Fibroblast of gingiva (primary cell): ENCODE results near the gene HTRA2.
"Not testable (repeated sequence)": the region's sequence is repeated elsewhere in the genome, so short reads cannot be mapped to it uniquely, and the experiment has no call there.

ENCODE experiments used
- DNase-seq: peaks from one replicate; pipeline ENCODE4 v3.0.0-alpha.2; 2011; ENCODE audit warnings: low read depth

Gene HTRA2

DNA sequence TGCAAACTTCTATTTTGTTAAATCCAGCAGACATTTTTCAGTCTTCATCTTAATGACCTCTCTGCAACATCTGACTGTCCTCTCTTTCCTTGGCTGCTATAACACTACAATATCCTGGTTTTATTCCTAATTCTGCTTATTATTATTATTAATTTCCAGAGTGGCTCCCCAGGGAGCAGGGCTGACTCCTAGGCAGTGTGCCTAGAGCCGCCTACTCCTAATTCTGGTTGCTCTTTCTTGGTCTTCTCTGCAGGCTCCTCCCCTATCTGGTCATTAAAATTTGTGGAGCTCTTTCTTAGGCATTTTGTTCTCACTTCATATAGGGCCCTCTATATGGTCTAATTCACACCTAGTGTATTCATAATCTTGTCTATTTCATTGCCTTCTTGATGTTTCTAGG is 13.2 kb downstream of the HTRA2 start:
- DNase-seq: no peak

DNA sequence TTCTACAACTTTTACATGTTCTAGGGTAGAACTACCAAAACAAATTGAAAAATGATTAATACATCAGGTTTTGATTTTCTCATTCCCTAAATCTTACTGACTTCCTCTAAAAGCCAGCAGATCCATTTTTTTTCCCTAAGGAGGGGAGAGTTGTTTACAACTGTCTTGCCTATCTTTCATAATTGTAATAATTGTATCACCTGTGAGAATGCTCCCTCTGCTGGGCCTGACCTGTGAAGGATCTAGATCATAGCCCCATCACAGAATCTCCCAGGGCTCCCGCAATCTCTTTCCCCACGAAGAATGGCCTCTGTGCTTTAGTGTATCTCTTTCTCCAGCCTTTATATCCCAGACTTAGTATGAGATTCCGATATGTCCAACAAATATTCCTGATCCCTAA is 14.9 kb downstream of the HTRA2 start:
- DNase-seq: no peak

DNA sequence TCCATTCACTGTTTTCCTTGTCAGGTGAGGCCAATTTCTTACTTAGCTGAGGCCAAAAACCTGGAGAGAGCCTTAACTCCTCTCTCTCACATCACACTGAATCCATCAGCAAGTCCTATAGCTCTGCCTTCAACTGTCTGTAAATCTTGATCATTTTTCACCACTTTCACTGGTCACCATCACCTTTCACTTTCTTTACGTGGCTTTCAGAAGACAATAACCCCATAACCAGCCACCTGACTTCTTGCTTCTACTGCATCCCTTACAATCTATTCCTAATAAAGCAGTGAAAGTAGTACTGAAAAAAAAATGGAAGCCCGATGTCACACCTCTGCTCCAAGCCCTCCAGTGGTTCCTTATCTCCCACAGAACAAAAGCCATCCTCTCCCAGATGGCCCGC is 16.3 kb downstream of the HTRA2 start:
- DNase-seq: no peak

DNA sequence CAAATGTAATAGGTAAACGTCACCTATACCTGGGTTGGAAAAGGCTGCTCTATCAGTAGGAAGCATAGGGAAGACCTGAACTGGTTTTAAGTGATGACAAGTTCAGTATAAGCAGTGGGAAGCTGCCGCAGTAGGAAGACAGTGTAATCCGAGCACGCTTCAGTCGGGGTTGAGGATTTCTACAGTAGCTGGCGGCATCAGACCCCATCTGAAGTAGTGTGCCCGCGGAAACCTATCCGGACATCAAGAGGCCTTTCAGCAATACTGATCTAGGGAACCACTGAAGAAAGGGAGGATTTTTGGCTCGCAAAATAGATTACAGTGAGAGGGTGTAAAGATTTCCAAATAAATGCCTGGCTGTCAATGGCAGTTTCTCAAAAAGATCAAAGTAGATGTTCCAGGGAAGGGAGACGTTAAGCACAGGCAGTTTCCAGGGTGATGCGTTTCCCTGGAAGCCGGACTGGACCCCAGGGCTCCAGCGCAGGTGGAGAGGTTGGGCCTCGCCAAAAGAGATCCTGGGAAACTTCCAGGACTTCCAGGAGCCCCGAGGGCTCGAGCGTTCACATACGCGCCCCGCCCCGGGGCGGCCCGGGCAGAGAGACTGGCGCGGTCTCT is 18.7 kb downstream of the HTRA2 start:
- DNase-seq: no peak

DNA sequence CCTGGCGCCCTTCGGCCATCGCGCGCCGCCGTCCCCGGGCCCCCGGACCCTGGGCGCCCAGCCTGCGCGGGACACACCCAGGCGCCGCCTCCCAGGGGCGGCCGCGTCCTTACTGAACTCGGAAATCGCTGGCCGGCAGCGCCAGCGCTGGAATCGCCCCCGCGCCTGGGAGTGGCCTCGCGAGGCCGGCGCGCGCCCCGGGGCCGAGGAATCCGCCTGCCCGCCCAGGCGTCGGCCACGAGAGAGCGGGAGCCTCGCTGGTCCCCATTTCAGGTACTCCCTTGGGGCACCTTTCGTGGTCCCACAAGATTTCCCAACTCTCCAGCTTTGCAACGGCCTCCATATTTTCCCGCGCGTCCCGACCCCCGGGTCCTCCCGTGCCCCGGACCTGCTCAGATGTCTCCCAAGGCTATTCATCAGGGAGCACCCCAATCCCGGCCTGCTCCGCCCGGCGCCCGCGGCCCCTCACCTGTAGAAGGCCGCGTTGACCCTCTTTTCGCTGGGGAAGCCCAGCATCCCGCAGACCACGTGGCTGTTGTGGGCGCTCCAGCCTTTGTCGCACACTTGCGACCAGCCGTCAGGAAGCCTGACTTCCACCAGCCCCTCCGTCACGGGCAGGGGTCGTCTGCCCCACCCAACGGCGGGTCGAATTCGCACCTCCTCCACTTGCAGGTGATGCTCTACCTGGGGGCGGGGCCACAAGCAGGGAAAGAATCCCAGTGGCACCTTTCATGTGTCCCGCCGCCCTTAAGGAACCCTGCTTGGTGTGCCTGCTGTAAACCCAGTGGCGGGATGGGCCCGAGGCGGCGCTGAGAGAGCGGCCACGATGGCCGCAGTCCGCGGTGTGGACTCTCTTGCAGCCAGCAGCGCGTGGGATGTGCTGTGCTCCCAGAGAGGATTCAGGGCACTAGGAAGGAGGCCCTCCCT is 19.4 kb downstream of the HTRA2 start:
- peak; percentile 33 for DNase-seq

DNA sequence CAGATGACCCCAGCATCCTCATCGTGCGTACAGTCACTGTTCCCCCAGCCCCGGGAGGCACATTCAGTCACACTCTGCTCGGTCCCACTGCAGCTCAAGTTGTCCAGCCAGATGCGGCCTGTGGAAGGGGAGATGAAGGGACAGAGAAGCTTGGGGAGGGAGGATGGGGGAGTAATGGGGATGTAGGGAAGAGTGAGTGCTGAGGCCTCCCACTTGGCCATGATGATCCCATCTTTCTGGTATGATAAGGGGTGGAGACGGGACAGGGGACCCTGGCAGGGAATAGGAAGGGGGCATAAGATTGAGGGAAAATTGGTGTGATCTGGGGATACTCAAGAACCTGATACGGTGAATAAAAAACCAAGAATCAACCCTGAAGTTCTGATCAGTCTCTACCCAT is 20.5 kb downstream of the HTRA2 start:
- no peak for DNase-seq

DNA sequence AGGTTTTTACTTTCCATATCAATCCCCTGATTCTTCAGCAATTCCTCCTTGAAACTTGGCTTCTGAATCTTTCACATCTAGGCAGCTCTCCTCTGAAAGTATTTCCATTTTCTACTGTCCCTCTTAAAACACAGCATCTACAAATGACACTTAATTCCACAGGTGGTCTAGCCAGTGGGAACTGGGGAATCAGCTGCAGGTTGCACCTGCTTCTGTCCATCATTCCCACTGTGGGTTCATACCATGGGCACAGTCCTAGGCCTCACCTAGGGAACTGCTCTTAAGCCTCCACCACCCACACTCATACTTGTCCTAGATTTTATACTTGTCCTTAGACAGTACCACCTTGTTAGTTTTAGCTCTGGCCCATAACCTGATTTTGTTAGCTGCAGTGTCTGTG is 21.8 kb downstream of the HTRA2 start:
- DNase-seq: no peak

DNA sequence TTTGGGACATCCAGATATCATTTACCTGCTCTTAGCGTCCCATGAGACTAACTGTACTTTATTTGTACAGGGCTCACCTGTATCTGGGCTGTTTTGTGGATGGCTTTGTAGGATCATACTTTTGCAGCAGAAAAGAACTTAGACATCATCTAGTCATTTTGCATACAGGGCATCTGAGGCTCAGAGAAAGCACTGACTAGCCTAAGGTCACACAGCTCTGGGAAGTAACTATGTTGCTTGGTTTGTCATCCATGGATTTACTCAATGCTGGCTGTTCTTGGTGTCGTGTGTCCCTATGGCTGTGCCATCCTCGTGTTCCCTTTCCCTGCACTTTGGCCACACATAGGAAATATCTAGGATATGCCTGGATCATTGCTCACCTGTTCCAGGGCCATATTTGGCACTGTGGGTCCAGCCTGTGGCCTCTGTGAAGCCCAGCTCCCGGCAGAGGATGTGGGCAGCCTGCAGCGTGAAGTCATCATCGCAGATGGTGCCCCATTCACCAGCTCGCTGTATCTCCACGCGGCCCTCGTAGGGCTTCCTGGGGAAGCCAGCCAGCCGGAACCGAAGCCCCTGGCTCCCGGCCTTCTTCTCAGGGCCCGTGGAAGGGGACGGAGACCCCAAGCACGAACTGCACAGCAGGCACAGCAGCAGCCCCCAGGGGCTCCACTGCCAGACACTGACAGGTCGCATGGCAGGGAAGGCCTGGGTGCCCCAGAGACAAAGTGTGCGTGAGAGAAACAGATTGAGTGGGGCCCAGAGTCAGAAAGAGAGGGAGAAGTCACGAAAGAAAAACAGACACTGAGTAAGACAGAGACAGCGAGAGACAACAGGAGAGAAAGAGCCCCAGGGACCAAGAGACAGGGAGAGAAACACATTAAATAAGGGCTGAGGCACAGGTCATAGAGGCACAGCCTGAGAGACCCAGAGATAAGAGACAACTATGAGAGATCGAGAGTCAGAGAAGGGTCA is 22.5 kb downstream of the HTRA2 start:
- DNase-seq: no peak

DNA sequence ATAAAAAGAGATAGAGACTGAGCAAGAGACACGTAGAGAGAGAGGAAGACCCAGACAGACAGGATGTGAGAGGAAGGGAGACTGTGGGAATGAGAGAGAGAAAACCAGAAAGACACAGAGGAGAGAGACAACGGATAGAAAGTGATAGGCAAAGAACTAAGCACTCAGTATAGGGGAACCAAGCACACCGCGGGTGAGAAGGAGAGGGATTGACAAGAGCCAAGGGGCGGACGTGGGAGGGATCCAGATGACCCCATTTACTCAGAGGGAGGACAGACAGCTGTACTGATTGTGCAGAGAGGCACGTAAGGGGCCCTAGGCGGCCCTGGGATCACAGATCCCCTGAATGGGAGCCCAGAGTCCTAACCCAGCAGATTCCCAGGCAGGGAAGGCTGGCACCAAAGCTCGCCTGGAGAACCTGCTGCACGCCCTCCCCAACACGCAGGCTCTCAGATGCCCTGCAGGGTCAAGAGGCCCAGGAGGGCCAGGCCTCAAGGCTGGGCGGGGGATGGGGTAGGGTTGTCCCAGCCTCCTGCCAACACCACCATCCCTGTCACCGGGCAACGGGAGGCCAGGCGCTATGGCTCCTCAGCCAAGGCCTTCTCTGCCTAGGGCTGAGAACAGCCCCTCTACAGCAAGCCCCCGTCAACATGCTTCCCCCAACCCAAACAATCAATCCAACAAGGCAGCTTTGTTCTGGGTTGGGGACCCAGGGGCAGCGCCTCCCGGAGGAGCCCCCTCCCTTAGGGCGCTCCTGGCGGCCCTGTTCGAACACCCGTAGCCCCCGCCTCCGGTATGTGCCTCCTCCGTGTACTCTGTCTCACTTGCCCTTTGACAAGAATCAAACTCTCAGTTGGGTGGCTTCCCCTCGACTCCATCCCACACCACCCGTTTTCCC is 23.4 kb downstream of the HTRA2 start:
- DNase-seq: peak; percentile 52

DNA sequence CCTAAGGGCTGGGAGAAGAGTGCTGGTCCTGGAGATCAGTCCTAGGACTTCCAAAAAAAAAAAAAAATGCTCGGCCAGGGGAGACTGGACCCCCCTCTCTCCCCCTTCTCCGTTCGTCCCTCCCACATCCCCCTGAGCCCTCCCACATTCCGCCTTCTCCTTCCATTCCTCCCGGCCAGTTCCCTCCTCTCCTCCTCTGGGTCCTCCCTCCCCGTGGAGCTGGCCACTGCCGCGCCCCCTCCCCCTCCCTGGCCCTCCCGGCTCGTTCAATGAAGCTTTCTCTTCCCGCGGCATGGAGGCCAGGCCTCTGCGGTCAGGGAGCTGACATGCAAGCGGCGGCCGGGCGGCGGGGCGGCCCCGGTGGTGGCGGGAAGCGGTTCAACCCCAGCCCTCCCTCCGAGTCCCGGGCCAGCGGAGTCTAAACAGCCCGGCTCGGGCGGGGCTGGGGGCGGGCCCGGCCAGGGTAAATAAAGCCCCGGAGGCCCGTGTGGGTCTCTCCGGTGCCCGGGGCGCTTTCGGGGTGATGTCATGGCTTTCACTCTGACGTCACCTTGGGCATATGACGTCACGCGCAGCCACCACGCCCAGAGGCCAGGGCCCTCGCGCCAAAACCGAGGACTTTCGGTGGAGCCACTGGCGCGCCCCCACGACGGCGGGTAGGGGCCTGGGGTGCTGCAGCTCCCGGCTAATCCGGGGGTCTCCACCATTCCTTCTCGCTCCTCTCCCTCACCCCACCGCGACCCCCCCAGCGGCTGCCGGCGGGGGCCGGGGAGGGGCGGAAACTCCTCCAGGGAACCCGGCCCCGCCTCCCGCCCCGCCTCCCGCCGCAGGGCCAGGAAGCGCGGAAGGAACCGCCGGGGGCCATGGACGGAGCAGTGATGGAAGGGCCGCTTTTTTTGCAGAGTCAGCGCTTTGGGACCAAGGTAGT is 24.4 kb downstream of the HTRA2 start, which contains the start of the genes DOK1 and LOXL3:
Gene DOK1, plus strand, starts transcription at position 829 of the 928 bp plus-strand sequence. Its CDS starts 35 bp downstream, at position 864.
Gene LOXL3, minus strand, starts transcription at position 51 of the 928 bp plus-strand sequence. CDS start 1,308 bp downstream, outside the sequence.
- DNase-seq: peak; percentile 96

DNA sequence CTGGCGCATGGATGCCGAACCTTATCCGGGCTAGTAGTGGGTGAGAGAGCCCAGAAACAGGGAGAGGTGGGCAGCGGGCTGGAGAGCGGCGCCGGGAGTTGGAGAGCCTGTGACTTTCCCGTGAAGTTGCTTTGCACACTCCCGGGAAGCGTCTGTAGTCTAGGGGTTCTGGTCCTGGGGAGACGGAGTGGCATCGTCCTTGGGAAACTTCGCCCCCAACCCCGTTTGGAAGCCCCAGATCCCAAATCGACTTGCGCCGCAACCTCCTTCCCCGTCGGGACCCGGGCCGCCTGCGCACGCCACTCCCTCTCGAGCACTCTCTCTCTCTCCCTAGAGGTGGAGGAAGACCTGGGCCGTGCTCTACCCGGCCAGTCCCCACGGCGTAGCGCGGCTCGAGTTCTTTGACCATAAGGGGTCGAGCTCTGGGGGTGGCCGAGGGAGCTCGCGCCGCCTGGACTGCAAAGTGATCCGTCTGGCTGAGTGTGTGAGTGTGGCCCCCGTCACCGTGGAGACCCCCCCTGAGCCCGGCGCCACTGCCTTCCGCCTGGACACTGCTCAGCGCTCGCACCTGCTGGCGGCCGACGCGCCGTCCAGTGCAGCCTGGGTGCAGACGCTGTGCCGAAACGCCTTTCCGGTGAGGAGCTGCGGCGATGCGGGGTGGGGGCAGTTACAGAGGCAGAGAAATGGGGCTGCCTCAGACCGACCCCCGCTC is 25.2 kb downstream of the HTRA2 start:
- peak; percentile 31 for DNase-seq

DNA sequence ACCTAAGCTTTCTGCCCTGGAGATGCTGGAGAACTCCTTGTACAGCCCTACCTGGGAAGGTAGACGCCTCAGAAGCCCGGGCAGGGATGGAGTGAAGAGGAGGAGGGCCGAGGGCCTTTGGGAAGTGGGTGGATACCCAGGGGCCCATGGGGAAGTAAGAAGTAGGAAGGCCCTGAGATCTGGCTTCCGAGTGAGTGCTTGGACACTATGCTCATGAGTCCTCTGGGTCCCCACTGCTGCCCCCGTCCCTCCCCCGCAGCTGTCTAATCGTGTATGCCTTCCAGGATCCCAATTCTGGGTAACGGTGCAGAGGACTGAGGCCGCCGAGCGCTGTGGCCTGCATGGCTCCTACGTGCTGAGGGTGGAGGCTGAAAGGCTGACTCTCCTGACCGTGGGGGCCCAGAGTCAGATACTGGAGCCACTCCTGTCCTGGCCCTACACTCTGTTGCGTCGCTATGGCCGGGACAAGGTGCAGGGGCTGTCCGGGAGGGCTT is 25.9 kb downstream of the HTRA2 start:
- DNase-seq: no peak

DNA sequence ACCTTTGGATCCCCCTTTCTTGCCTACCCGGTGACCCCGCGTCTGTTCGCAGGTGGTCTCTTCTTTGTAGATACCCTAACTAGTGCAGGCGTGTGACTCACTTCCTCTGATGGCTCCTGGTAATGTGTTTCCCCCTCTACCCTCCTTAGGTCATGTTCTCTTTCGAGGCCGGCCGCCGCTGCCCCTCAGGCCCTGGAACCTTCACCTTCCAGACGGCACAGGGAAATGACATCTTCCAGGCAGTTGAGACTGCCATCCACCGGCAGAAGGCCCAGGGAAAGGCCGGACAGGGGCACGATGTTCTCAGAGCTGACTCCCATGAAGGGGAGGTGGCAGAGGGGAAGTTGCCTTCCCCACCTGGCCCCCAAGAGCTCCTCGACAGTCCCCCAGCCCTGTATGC is 26.4 kb downstream of the HTRA2 start:
- DNase-seq: no peak

DNA sequence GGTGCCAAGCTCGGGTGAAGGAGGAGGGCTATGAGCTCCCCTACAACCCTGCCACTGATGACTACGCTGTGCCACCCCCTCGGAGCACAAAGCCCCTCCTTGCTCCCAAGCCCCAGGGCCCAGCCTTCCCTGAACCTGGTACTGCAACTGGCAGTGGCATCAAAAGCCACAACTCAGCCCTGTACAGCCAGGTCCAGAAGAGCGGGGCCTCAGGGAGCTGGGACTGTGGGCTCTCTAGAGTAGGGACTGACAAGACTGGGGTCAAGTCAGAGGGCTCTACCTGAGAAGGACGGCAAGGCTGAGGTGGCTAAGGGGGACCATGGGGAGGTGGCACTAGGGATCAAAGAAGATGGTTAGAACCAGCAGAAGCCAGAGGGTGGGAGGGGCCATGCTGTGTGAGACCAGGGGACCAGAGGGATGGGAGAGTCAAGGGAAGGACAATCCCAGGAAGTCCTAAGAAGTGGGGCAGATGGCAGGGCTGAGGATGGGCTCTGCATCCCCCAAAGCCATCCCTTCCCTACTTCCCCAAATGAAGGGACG is 27.2 kb downstream of the HTRA2 start:
- no peak for DNase-seq

DNA sequence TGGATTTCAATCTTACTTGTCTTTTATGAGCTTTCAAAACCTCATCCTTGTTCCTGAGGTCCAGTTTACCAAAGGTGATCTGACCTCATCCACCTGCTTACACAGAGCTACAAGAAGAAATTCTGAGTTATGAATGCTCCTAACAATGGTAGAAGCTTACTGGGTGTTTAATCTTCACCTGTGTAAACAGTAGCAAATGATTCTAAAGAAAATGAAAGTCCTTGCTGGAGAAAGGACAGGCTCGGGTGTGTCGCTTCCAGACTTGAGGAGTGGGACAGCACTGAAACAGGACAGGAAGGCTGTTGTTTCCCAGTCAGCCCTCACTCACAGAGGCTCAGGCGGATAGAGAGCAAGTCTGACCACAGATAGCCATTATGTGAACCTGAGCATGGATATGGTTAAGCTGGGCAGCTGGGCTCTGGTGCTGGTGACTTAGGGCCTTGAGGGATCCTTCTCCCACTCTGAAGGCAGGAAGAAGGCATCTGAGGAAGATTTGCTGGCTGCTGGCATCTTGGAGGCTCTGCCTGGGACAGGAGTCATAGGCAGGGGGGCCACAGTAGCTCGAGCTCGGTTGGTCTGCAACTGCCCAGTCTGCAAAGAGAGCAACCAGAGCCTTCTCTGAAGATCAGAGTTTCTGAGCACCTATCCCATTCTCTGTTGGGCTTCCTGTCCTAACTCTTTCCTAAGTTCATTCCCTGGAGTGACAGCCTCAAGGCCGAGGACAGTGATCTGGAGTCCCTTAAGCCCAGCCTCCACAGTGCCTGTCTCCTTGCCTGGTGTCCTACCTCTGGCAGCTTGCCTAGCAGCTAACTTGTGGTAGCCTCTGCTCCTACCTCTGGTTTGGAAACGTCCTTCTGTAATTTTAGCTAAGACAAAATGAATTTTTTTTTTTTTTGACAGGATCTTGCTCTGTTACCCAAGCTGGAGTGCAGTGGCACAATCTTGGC is 28.8 kb downstream of the HTRA2 start:
- no peak for DNase-seq

DNA sequence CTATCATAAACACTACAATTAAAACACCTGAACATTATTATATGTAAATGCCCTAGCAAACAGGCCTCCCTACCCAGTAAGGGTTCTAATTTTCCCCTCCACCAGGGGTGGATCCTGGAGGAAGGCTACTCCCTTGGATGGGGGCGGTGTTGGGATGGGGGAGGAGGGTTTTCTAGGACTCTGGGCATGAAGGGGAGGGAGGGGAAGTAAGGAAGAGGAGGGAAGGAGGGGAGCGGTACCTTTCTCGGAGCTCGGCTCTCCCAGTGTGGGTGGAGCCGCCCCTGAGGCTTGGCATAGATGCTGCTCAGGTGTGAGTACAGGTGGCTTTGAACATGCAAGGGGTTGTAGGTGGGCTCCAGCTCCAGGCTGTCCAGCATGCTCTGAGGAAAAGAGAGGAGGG is 30.2 kb downstream of the HTRA2 start:
- DNase-seq: no peak

DNA sequence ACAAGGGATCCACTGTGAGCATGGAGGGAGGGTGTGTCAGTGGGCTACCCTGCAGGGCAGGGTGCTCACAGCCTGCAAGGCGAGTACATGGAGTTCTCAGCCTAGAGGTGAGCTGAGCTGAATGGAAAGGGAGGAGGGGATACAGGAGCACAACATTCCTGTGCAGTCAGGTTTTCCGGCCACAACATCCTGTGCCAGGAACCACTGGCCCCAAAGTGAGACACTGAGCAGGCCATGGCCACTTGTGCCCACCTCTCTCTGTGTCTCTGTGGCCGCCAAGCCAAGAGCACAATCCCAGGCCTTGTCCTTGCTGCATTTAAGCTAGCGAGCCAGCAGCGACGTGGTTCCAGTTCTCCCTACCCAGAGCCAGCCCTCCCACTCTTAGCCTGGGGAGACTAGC is 30.9 kb downstream of the HTRA2 start:
- no peak for DNase-seq

DNA sequence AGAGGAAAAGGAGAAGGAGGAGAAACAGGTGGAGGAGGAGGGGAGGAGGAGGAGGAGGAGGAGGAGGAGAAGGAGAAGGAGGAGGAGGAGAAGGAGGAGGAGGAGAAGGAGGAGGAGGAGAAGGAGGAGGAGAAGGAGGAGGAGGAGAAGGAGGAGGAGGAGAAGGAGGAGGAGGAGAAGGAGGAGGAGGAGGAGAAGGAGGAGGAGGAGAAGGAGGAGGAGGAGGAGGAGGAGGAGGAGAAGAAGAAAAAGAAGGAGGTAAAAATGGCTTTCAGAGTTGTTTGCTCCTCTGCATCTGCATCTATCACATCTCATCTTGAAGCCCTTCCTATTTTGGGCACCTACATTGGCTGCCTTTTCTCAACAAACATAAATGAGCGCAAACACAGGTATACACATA is 31.3 kb downstream of the HTRA2 start:
- DNase-seq: not testable (repeated sequence)
